Lower lobe of right lung (tissue), 2 donors: Measurements from ENCODE around the gene ZNF664. TPM values are rescaled to one million over a fixed set of nuclear protein-coding genes. Genes with fewer than 3 reads are reported as not detected.
A peak's percentile ranks its signal among the peaks of the same experiment; 100 is the strongest.
"Not testable (repeated sequence)": the region's sequence is repeated elsewhere in the genome, so short reads cannot be mapped to it uniquely, and the experiment has no call there.

Source experiments
- ATAC-seq, 2 donors: fragments of 200-7000 bp; cut with Tn5 transposase; one replicate each; pipeline ENCODE4 v1.9.1; 2020 to 2022; ENCODE audit warnings: mild to moderate bottlenecking in 2 of 2, moderate library complexity in 2 of 2
- DNase-seq: peaks from one replicate; pipeline ENCODE4 v3.0.0-alpha.2; 2020
- H3K27ac ChIP-seq: fragments of 200-600 bp; one replicate; pipeline ENCODE4 v1.8.0; 2022
- H3K27me3 ChIP-seq: fragments of 200-600 bp; one replicate; pipeline ENCODE4 v1.8.0; 2022; ENCODE audit warnings: low read depth
- H3K36me3 ChIP-seq: fragments of 200-600 bp; one replicate; pipeline ENCODE4 v1.8.0; 2022; ENCODE audit warnings: mild to moderate bottlenecking
- H3K4me1 ChIP-seq: fragments of 200-600 bp; one replicate; pipeline ENCODE4 v1.8.0; 2022
- H3K4me3 ChIP-seq: fragments of 200-600 bp; one replicate; pipeline ENCODE4 v1.8.0; 2022; ENCODE audit warnings: mild to moderate bottlenecking
- H3K9me3 ChIP-seq: fragments of 200-600 bp; one replicate; pipeline ENCODE4 v1.8.0; 2022
- intact Hi-C: fragments of 100-400 bp; cut with DNase I; formaldehyde crosslinking; loops from one replicate; pipeline ENCODE4 v1.11.0; 2022
- total RNA-seq: library from RNA; stranded (reverse); fragmentation: NEBNext Ultra II Directional; extraction: Animal tissue kit (Norgen Biotek cat#: 25700); gene quantifications from one replicate; pipeline ENCODE4 v1.2.1, GENCODE V29; 2021
- TF ChIP-seq, protein P1 (sequence below): fragments of 200-600 bp; IDR thresholded peaks from one replicate; pipeline ENCODE4 v1.8.0; 2022; ENCODE audit warnings: antibody characterized with exemption, mild to moderate bottlenecking
- donor health status: DM: no; HTN: yes; CAD: no; lungs with severe emphysema.

ZNF664 gene
- total RNA-seq, 1 donor from 2014 or later = 84.2 TPM

DNA sequence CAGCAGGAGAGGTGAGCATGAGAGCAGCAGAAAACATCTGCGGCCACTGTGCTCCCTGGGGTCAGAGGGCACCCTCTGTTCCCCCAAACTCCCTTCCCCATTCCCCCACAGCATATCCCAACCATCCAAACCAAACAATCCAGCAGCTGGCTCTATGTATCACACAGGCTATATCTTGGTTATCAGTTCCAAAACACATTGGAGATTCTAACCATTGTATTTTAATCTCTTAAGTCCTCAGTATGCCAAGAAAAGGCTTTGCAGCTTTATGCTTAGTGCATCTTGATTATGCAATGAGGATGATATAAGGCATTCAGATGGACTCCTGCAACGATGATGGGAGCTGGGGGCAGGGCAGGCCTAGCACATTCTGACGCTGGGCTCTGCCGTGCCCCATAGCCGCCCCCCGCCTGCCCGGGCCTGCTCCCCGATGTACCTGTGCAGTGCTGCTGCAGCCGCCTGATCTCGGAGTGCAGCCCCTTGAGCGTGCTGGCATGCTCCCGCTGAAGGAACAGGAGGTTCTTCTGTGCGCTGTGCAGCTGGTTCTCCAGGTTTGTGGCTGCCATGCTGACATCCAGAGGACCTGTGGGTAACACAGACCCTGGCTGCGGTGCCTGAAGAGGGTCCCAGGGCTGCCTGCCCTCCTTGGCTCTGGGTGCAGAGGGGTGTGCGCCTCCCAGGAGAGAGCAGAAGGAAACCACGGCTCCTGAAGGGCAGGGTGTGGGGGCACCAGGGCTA is 29.9 kb upstream of the ZNF664 start:
- no peak overlapping the region for H3K4me3 ChIP-seq
- H3K27me3 ChIP-seq = no peaks in the 10 kb centered on the region
- intact Hi-C loops = no loop called here
- no peaks in the 10 kb centered on the region for H3K9me3 ChIP-seq
- no peak overlapping the region for H3K27ac ChIP-seq
- TF ChIP-seq, protein P1, sequence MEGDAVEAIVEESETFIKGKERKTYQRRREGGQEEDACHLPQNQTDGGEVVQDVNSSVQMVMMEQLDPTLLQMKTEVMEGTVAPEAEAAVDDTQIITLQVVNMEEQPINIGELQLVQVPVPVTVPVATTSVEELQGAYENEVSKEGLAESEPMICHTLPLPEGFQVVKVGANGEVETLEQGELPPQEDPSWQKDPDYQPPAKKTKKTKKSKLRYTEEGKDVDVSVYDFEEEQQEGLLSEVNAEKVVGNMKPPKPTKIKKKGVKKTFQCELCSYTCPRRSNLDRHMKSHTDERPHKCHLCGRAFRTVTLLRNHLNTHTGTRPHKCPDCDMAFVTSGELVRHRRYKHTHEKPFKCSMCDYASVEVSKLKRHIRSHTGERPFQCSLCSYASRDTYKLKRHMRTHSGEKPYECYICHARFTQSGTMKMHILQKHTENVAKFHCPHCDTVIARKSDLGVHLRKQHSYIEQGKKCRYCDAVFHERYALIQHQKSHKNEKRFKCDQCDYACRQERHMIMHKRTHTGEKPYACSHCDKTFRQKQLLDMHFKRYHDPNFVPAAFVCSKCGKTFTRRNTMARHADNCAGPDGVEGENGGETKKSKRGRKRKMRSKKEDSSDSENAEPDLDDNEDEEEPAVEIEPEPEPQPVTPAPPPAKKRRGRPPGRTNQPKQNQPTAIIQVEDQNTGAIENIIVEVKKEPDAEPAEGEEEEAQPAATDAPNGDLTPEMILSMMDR = no peak
- peaks cover 40% of the 10 kb centered on the region for H3K36me3 ChIP-seq
- peaks cover 27% of the 10 kb centered on the region for H3K4me1 ChIP-seq
- ATAC-seq (no peak), DNase-seq (no peak)

DNA sequence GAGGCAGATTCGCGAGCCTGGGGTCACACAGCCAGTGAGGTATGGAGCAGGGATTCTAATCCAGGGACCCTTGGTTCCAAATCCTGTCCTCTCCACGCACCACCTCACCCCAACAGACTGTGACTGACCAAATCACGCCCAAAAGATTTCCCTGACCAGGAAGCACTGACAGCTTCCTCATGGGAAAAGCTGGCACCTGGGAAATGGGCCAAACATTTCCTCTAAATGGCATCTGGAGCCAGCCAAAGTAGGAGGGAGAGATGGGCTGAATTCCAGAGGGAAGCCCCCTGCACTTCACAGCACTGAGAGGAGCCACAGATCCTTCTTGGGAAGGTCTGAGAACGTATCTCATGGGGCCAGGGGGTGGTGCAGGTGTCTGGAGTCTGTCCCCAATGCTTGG is 29.2 kb upstream of the ZNF664 start:
- H3K36me3 ChIP-seq = peaks cover 40% of the 10 kb centered on the region
- peaks cover 20% of the 10 kb centered on the region for H3K4me1 ChIP-seq
- ATAC-seq (no peak), DNase-seq (no peak)
- no peaks in the 10 kb centered on the region for H3K9me3 ChIP-seq
- intact Hi-C loops = no loop called here
- TF ChIP-seq, protein P1 = no peak
- no peak overlapping the region for H3K27ac ChIP-seq
- H3K27me3 ChIP-seq = no peaks in the 10 kb centered on the region
- H3K4me3 ChIP-seq = no peak overlapping the region

DNA sequence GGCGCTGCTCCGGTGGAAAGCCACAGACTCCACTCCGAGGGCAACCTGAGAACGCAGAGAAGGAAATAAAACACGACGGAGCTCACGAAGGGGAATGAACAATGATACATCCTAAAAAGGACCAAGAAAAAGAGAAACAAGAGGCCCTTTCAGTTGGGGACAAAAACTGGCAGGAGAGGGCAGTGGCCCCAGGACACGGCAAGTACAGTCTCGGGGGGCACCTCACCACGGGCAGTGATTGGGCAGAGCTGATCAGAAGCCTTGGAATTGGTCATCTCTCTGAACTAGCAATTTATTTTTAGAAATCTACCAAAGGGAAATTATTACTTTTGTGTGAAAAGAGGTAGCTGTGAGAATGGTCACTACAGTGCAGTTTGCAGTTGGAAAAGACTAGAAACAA is 28.3 kb upstream of the ZNF664 start:
- H3K9me3 ChIP-seq = no peaks in the 10 kb centered on the region

DNA sequence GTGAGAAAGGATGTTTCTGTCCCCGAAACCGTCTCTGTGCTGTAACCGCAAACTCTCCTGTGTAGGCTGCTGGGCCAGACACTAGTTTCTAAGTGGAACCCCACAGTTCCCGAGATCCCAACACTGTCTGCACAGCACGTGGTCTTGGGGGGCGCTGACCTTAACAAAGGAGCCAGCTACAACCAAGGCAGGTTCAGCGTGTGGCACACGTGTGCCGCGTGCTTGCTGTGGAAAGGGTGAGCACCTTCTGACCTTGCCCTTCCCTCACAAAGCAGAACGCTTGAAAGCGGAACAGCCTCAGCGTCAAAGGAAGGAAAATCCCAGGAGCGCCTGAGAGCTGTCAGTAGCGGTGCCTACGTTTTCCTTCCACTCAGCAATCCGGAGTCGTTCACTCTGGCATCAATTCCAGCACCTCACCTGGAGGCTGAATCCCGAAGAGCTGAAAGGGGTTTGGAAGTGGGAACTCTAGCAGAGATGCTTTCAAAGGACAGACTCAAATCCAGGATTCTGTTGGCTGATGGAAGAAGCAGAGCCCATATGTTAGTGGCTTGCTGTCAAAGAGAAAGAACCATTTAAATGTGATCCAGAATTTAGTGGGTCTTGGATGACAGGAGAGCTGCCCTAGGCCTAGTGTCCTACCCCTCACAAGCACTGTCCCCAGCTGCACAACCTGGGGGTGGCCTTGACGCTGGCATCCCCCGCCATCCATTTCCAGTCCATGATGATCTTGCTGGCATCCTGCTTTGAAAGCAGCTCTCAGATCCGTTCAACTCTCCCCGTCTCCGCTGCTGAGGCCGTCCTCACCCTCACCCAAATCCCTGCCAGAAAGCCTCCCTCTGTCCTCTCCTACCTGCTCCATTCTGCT is 27.5 kb upstream of the ZNF664 start:
- intact Hi-C loops = no loop called here
- H3K9me3 ChIP-seq = no peaks in the 10 kb centered on the region
- ATAC-seq (no peak), DNase-seq (no peak)
- H3K4me3 ChIP-seq = no peak overlapping the region
- TF ChIP-seq, protein P1 = no peak
- no peaks in the 10 kb centered on the region for H3K27me3 ChIP-seq
- H3K27ac ChIP-seq = peak overlapping the region; percentile 66
- H3K4me1 ChIP-seq = peaks cover 16% of the 10 kb centered on the region
- H3K36me3 ChIP-seq = peaks cover 29% of the 10 kb centered on the region

More for the DNA sequence above, 28.3 kb upstream of the ZNF664 start:
- Histone ChIP-seq H3K27ac (no peak overlapping the region), H3K4me3 (no peak overlapping the region), H3K36me3 (peaks cover 37% of the 10 kb centered on the region), H3K27me3 (no peaks in the 10 kb centered on the region), H3K4me1 (peaks cover 16% of the 10 kb centered on the region)
- intact Hi-C loops = no loop called here
- ATAC-seq (no peak), DNase-seq (no peak)
- TF ChIP-seq, protein P1 = no peak

DNA sequence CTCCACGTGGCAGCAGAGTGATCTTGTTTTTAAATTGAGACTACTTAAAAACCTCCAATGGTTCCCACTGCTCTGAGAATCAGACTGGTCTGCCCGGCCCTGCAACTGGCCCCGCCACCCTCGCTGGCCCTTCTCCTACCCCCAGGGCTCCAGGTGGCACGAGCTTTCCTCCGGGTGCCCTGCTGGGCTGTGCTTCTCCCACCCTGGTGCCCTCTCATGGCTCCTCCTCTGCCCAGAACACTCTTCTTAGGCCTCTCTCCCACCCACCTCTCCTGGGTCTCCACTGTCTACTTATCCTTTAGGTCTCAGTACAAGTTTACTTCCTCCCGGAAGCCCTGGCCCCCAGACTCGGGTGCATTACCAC is 26.9 kb upstream of the ZNF664 start:
- intact Hi-C loops = no loop called here
- Histone ChIP-seq H3K27ac (peak overlapping the region; percentile 66), H3K36me3 (peaks cover 29% of the 10 kb centered on the region), H3K9me3 (no peaks in the 10 kb centered on the region), H3K4me1 (peaks cover 18% of the 10 kb centered on the region), H3K27me3 (no peaks in the 10 kb centered on the region), H3K4me3 (no peak overlapping the region)
- TF ChIP-seq, protein P1 = no peak
- no peak for DNase-seq
- ATAC-seq = peak; percentile 59 to 61

DNA sequence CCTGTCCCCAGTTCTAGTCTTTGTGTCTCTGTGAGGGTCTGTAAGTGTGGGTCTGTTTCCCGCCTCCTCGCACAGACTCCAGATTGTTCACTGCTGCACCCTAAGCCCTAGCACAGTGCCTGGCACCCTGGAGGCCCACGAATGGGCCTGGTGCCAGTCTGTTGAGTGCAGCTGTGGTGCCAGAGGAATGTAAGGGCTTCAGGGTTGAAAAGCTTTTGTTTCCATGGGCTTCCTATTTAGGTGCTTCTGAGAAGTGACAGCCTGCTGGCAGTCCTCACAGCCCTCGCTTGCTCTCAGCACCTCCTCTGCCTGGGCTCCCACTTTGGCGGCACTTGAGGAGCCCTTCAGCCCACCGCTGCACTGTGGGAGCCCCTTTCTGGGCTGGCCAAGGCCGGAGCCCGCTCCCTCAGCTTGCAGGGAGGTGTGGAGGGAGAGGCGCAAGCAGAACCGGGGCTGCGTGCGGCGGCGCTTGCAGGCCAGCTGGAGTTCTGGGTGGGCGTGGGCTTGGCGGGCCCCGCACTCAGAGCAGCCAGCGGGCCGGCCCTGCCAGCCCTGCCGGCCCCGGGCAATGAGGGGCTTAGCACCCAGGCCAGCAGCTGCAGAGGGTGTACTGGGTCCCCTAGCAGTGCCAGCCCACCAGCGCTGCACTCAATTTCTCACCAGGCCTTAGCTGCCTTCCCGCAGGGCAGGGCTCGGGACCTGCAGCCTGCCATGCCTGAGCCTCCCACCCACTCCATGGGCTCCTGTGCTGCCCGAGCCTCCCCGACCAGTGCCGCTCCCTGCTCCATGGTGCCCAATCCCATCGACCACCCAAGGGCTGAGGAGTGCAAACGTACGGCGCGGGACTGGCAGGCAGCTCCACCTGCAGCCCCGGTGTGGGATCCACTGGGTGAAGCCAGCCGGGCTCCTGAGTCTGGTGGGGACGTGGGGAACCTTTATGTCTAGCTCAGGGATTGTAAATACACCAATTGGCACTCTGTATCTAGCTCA is 26.2 kb upstream of the ZNF664 start:
- H3K27me3 ChIP-seq, intact Hi-C loops, H3K4me3 ChIP-seq, H3K9me3 ChIP-seq: not testable (repeated sequence)
- peak overlapping the region; percentile 66 for H3K27ac ChIP-seq
- peaks cover 28% of the 10 kb centered on the region for H3K36me3 ChIP-seq
- H3K4me1 ChIP-seq = peaks cover 24% of the 10 kb centered on the region
- DNase-seq = peak; percentile 67
- peak; percentile 75 to 86 for ATAC-seq

DNA sequence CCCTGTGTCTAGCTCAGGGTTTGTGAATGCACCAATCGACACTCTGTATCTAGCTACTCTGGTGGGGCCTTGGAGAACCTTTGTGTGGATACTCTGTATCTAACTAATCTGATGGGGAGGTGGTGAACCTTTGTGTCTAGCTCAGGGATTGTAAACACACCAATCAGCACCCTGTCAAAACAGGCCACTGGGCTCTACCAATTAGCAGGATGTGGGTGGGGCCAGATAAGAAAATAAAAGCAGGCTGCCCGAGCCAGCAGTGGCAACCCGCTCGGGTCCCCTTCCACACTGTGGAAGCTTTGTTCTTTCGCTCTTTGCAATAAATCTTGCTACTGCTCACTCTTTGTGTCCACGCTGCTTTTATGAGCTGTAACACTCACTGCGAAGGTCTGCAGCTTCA is 25.5 kb upstream of the ZNF664 start:
- intact Hi-C loops = not testable (repeated sequence)

More for the DNA sequence above, 25.5 kb upstream of the ZNF664 start:
- not testable (repeated sequence) for H3K9me3 ChIP-seq, H3K27ac ChIP-seq, H3K4me3 ChIP-seq, ATAC-seq, H3K27me3 ChIP-seq, DNase-seq
- H3K4me1 ChIP-seq = peaks cover 30% of the 10 kb centered on the region
- H3K36me3 ChIP-seq = peaks cover 21% of the 10 kb centered on the region
